HCT116 (cell line): ENCODE measurements around the gene RNF11.

Source experiments
- ATF3 ChIP-seq: IDR thresholded peaks from 2 replicates; pipeline ENCODE4 v1.6.1; 2012
- CTCF ChIP-seq, 3 experiments: fragments of 200-600 bp in 1 of 3; sonication (generic) in 1 of 3; IDR thresholded peaks in 2 of 3; conservative IDR thresholded peaks in 1 of 3; 2 replicates each; pipeline ENCODE4 v1.5.1; 2012 to 2017; ENCODE audit warnings: low read depth in 2 of 3, low read length in 2 of 3, antibody characterized with exemption in 1 of 3, borderline replicate concordance in 1 of 3, control low read depth in 1 of 3, mild to moderate bottlenecking in 1 of 3, mixed read lengths in 1 of 3, mixed run types in 1 of 3, moderate library complexity in 1 of 3; ENCODE audit not compliant: insufficient read depth in 1 of 3
- EZH2phosphoT487 ChIP-seq: fragments of 200-600 bp; IDR thresholded peaks from 2 replicates; pipeline ENCODE4 v1.6.1; 2018; ENCODE audit warnings: antibody characterized with exemption, borderline replicate concordance
- POLR2A ChIP-seq: IDR thresholded peaks from 2 replicates; pipeline ENCODE4 v1.7.0; 2011; ENCODE audit warnings: borderline replicate concordance; ENCODE audit not compliant: insufficient read depth, insufficient read length; ENCODE audit errors: extremely low read depth
- YY1 ChIP-seq: IDR thresholded peaks from 2 replicates; pipeline ENCODE4 v1.6.1; 2011; ENCODE audit warnings: low read length, low read depth, moderate library complexity, mild to moderate bottlenecking; ENCODE audit not compliant: insufficient replicate concordance; ENCODE audit errors: extremely low read depth
- ZFX ChIP-seq: fragments of 450-650 bp; IDR thresholded peaks from 2 replicates; pipeline ENCODE4 v1.6.1; 2017
- TF ChIP-seq, protein P1 (sequence below): IDR thresholded peaks from 2 replicates; pipeline ENCODE4 v1.6.1; 2011; ENCODE audit warnings: mild to moderate bottlenecking, low read length, moderate library complexity; ENCODE audit not compliant: insufficient replicate concordance; ENCODE audit errors: extremely low read depth

DNA sequence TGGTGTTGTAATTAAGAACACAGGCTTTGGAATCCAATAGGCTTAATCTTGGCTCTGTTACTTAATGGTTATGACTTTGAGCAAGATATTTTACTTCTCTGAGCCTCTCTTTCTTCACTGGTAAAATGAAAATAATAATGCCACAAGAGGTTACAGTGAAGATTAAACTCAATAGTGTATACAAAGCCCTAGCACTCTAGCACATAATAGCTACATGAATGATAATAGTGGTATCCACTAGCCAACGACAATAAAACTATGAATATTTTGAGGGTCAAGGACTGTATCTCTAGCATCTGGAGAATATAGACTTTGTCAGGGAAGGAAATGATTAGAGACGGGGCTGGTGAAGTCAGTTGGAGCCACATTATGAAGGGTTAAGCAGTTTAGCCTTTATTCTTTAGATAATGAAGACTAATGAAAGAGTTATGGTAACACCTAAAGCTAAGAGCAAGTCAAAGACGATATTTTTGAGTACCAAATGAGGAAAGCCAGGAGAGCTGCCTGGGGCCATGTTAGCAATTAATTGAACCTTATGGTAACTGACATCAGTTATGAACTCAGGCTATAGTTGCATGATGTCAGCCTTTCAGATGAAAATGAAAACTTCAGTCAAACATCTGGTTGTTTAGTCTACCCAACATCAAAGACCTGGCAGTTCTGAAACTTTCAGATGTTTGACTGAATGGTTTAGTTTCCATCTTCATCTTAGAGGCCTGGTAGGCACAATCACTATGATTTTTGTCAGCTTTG lies 32.8 kb upstream of the RNF11 start:
- TF ChIP-seq ZFX = no peak
- TF ChIP-seq, protein P1, sequence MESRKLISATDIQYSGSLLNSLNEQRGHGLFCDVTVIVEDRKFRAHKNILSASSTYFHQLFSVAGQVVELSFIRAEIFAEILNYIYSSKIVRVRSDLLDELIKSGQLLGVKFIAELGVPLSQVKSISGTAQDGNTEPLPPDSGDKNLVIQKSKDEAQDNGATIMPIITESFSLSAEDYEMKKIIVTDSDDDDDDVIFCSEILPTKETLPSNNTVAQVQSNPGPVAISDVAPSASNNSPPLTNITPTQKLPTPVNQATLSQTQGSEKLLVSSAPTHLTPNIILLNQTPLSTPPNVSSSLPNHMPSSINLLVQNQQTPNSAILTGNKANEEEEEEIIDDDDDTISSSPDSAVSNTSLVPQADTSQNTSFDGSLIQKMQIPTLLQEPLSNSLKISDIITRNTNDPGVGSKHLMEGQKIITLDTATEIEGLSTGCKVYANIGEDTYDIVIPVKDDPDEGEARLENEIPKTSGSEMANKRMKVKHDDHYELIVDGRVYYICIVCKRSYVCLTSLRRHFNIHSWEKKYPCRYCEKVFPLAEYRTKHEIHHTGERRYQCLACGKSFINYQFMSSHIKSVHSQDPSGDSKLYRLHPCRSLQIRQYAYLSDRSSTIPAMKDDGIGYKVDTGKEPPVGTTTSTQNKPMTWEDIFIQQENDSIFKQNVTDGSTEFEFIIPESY = no peak
- no peak for TF ChIP-seq POLR2A
- no peak for TF ChIP-seq CTCF (IDR thresholded peaks at IDR 0.05 in 2 of 3, conservative IDR thresholded peaks at IDR 0.05 in 1 of 3; ENCODE audit: borderline replicate concordance in 1 of 3, insufficient read depth in 1 of 3, low read depth in 2 of 3, low read length in 2 of 3)
- TF ChIP-seq YY1 = no peak
- TF ChIP-seq EZH2phosphoT487 = no peak
- no peak for TF ChIP-seq ATF3
